HG03520 (cell line): Measurements from ENCODE around the gene RXRG.

Source experiments
- ATAC-seq: cut with Tn5 transposase; IDR thresholded peaks from one replicate; pipeline ENCODE4 v1.9.1; 2021; ENCODE audit warnings: mild to moderate bottlenecking, moderate library complexity; ENCODE audit not compliant: unreplicated experiment

Gene RXRG

GRCh38 chr1:165411396-165411795 lies 33.5 kb downstream of the RXRG start:
- ATAC-seq: no peak

- ATAC-seq: no peak
These were observed 35.1 kb downstream of the RXRG start for GRCh38 chr1:165409657-165410358.

GRCh38 chr1:165408518-165408917 lies 36.4 kb downstream of the RXRG start:
- ATAC-seq: no peak

- ATAC-seq: no peak
These were observed 37.5 kb downstream of the RXRG start for GRCh38 chr1:165407398-165407797.

- ATAC-seq: no peak
These were observed 41.0 kb downstream of the RXRG start for GRCh38 chr1:165403835-165404482.

GRCh38 chr1:165402517-165403111 lies 42.3 kb downstream of the RXRG start:
- no peak for ATAC-seq

GRCh38 chr1:165397944-165398343 lies 47.0 kb downstream of the RXRG start:
- no peak for ATAC-seq

GRCh38 chr1:165395901-165396300 lies 49.0 kb downstream of the RXRG start:
- no peak for ATAC-seq

GRCh38 chr1:165395478-165395877 lies 49.4 kb downstream of the RXRG start:
- ATAC-seq: no peak

- peak; percentile 95 for ATAC-seq
These were observed 52.0 kb downstream of the RXRG start for GRCh38 chr1:165392634-165393571.

GRCh38 chr1:165389609-165390008 lies 55.3 kb downstream of the RXRG start:
- ATAC-seq: no peak

GRCh38 chr1:165387961-165388360 lies 57.0 kb downstream of the RXRG start:
- no peak for ATAC-seq

- ATAC-seq: no peak
These were observed 57.4 kb downstream of the RXRG start for GRCh38 chr1:165387505-165387904.

- no peak for ATAC-seq
These were observed 61.1 kb downstream of the RXRG start for GRCh38 chr1:165383599-165384405.

GRCh38 chr1:165383067-165383466 lies 61.9 kb downstream of the RXRG start:
- no peak for ATAC-seq

- no peak for ATAC-seq
These were observed 63.0 kb downstream of the RXRG start for GRCh38 chr1:165381745-165382505.

- no peak for ATAC-seq
These were observed 68.1 kb downstream of the RXRG start for GRCh38 chr1:165376811-165377311.

- ATAC-seq: no peak
These were observed 68.7 kb downstream of the RXRG start for GRCh38 chr1:165376041-165376810.

GRCh38 chr1:165375623-165376022 lies 69.3 kb downstream of the RXRG start:
- ATAC-seq: no peak
